Activated CD8-positive, alpha-beta memory T cell treated with anti-CD3 and anti-CD28 coated beads for 1 hour (primary cell): ENCODE results near the gene PIGS.

Source experiments
- DNase-seq, 2 donors: peaks; one replicate each; pipeline ENCODE4 v3.0.0-alpha.2; 2020; ENCODE audit warnings: low read depth in 1 of 2; ENCODE audit errors: extremely low read depth in 1 of 2

Gene PIGS

DNA sequence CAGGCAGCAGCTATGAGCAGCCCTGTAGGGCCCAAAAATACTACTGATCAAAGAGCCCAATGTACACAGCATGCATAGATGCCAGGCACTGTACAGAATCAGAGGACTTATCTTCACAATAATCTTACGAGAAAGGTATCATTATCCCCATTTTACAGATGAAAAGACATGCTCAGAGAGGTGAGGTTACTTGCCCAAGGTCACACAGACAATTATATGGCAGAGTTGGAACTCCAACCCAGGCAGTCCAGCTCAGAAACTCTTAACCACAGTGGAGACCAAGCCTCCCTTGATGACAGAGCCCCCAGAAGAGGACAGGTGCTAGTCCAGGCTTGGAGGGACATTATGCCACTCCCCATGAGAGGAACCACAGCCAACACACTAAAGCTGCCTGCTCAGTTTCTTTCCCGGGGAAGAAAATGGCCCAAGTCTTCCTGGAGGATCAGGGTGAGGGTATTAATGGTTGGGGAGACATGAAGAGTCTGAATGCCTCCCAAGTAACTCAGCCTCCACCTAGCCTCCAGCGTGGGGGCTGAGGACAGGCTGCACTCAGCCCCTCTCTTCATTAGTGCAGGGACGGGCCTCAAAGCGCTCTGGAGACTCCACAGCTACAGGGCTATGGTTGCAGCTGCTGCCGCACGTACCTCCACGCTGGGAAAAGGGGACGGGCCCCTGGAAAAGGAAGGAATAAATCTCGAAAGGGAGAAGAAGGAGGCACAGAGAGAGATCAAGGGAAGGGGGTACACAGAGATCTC, 19.7 kb downstream of the PIGS start:
- DNase-seq = no peak

DNA sequence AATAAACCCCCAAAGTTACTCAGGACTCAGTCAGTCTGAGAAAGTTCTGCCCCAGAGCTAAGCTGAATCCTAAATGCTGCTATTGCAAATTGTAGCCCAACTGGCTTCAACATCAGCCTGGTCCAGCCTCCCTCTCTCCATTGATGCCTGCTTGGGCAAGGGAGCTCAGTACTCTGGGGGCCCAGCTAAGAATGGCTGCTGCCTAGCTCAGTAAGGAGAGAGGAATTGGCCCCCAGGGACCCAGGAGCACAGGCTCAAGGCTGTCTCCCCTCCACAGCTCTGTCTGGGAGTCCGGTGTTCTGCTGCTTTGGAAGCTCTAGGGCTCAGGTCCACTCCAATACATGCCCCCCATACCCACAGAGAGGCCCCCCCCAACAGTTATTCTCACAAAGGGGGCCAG, 20.5 kb downstream of the PIGS start:
- DNase-seq = no peak

DNA sequence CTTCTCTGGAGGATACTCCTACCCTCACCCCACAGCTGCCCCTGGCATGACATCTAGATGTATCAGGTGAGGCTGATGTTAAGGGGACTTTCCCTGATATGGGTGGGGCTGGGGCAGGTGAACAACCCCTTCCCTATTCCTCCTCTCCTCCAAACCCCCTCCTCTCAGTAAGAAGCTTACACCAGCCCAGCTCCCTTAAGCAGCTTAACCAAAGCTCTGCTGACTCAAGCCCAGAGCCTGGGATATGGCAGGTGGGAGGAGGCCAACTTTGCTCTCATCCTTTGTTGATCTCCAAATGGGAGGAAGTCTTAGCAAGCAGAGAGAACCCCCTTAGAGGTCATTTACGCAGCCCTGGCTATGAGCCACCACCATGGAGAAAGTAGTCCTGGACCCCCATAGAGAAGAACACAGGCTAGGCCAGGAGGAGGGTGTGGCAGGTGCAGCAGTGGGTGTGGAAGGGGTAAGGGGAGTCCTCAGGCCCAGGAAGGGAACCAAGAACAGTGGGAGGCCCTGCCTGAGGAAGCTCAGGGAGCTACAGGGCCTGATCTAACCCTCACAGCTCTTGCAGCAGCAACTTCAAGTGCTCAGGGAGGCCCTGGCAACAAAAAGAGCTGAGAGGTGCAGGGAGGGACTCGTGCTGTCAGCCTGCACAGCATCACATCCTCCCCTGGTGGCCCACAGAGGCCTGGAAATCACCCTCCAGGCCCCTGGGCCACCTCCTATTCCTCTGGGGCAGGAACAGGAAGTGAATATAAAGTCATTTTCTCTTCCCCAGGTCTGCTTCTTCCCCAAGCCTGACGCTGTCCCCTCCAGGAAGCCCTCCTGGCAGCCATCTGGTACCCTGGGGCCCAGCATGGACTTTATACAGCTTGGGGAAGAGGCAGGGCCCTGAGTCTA, 21.8 kb downstream of the PIGS start:
- DNase-seq = peak in 1 of 2 donors; percentile 13

- no peak for DNase-seq
Observed at GRCh38 chr17:28548417-28549130, 22.8 kb downstream of the PIGS start.

DNA sequence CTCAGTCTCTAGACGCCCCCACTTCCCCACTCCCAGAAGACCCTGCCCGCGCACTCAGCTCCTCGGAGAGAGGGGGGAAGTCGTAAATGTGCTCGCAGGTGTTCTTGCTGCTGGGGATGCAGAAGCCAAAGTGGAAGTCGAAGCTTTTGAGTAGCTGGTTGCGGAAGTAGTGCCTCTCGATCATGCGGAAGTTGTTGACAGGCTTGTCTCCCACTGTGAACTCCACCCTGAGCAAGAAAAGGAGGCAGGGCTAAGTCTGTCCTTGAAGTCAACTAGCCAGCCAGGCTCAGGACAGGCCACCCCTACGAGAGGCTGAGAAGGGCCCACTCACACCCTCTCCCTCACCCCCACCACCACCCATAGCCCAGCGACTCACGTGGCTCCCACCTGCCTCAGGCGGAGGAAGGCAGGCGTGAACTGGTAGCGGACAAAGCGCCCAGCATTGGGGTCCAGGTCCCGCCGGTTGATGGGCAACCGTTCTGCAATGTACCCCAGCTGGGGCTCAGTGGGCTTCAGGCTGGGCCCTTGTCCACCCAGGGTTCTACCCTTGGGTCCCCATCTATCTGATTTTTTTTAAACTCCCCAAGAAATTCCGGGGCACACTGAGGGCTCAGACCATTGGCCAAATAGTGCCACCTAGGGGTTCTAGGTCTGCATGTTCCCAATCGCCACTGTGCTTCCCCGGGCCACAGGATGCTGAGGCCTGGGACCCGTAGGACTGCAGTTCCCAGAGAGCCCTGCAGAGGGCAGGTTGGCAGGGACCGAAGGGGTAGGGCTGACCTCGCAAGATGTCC, 23.5 kb downstream of the PIGS start:
- peak in 1 of 2 donors; percentile 41 for DNase-seq

- no peak for DNase-seq
Observed at GRCh38 chr17:28547096-28547622, 24.2 kb downstream of the PIGS start.

GRCh38 chr17:28545787-28546415, 25.4 kb downstream of the PIGS start:
- no peak for DNase-seq

DNA sequence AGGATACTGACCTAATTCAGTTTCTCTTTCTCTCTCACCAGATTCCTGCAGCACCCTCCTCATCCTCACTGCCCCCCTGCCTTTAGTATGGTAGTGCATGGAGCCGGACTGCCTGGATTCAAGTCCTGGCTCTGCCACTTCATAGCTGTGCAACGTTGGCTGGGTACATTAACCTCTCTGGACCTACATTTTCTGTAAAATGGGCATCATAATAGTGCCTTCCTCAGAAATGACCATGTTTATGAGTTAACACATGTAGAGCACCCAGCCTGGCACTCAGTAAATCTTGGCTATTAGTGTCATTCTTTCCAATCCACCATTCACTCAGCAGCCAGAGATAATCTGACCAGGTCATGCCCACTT, 26.2 kb downstream of the PIGS start:
- no peak for DNase-seq

DNA sequence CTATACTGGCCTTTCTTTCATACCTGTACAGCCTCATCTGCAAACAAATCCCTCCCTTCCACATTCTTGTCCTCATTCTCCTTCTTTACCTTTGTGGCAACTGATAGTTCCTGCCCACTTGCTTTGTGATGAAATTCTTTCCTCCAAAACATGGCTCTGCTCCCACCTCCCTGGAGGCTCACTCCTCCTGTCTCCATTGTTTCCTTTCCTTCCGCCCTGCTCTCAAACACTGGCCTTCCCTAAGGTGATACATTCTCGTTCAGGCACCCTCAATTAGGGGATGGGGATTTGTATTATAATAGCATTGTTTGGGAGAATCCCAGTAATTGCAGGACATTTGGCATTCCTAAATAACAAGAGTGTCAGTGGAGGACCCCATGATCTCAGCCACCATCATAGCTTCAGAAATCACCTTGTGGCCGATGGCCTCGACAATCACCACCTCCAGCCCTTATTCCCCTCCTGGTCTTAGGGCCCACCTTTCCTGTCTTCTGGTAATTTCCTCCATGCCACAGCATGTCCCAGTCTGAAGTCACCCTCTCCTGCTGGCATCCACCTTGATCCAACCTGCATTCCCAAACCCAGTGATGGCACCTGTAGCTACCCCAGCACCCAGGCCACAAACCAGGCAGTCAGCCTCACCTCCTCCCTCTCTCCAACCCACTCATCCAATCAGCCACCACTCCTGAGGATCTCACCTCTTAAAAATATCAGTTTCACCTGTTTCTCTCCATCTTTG, 26.8 kb downstream of the PIGS start:
- DNase-seq = no peak

DNA sequence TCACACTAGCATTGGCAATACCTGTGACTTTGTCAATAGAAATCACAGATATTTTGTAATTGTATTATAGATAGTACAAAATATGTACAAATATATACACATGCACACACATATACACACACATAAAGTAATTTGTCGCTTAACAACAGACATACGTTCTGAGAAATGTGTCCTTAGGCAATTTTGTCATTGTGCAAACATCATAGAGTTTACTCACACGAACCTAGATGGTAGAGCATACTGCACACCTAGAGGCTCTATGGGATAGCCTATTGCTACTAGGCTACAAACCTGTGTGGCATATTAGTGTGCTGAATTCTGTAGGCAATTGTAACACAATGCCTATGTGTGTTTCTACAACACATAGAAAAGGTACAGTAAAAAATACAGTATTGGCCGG, 29.9 kb downstream of the PIGS start:
- DNase-seq = no peak

GRCh38 chr17:28540231-28540630, 31.1 kb downstream of the PIGS start:
- DNase-seq = no peak

DNA sequence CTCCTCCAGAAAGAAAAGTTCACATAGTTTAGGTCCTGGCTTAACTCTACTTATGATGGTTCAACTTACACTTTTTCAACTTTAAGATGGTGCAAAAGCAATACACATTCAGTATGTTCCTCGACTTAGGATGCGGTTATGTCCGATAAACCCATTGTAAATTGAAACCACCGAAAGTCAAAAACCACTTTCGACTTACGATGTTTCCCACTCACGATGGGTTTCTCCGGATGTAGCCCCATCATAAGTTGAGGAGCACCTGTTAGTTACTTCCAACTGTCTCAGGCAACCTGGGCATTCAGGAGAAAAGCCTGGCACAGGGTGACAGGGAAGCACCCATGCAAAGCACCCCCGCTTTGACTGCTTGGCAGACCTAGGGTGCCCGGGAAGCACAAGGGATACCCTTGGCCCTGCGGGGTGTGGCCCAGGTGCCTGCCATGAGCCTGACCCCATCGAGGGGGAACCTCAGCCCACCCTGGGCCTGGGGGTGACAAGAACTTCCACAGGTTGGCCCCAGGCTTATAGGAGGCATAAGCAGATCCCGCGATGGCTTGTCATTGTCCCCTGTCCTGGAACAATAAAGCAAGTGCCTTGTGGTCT, 32.9 kb downstream of the PIGS start:
- DNase-seq = no peak

DNA sequence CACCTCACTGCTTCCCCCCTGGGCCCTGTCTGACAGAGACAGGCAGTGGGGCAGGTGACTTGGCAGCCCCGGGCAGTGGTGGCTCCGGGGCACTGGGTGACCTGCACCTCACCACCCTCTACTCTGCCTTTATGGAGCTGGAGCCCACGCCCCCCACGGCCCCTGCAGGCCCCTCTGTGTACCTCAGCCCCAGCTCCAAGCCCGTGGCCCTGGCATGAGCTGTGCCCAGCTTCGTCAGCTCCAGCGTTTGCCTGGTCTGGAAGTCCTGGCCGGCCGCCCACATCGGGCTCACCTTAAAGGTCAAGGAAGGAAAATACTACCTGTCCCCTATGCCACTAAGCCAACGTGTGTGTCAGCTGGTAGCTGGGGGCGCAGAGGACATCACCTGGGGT, 34.1 kb downstream of the PIGS start:
- no peak for DNase-seq

- no peak for DNase-seq
Observed at GRCh38 chr17:28536532-28537218, 34.6 kb downstream of the PIGS start.

- DNase-seq = no peak
Observed at GRCh38 chr17:28534740-28535375, 36.5 kb downstream of the PIGS start.

- DNase-seq = no peak
Observed at GRCh38 chr17:28533091-28533807, 38.1 kb downstream of the PIGS start.
